BE2C (cell line): ENCODE results near the gene ATP6V0C.

Source experiments
- DNase-seq: peaks from one replicate; pipeline ENCODE4 v3.0.0-alpha.2; 2020
- H3K27me3 ChIP-seq: fragments of 250-450 bp; sonication (Bioruptor Pico); 2 replicates; pipeline ENCODE4 v1.5.1; 2020; ENCODE audit warnings: mild to moderate bottlenecking
- H3K36me3 ChIP-seq: fragments of 250-450 bp; sonication (Bioruptor Pico); 2 replicates; pipeline ENCODE4 v1.5.1; 2020; ENCODE audit warnings: mild to moderate bottlenecking
- H3K4me1 ChIP-seq: fragments of 250-450 bp; sonication (Bioruptor Pico); 2 replicates; pipeline ENCODE4 v1.5.1; 2020
- H3K4me3 ChIP-seq: 2 replicates; pipeline ENCODE4 v1.5.1; 2011; ENCODE audit warnings: low read depth, low read length
- H3K9me3 ChIP-seq: fragments of 250-450 bp; sonication (Bioruptor Pico); 2 replicates; pipeline ENCODE4 v1.5.1; 2020
- TF ChIP-seq, protein P1 (sequence below): IDR thresholded peaks from 2 replicates; pipeline ENCODE4 v1.5.1; 2012; ENCODE audit warnings: mild to moderate bottlenecking, low read depth, low read length

Gene ATP6V0C

DNA sequence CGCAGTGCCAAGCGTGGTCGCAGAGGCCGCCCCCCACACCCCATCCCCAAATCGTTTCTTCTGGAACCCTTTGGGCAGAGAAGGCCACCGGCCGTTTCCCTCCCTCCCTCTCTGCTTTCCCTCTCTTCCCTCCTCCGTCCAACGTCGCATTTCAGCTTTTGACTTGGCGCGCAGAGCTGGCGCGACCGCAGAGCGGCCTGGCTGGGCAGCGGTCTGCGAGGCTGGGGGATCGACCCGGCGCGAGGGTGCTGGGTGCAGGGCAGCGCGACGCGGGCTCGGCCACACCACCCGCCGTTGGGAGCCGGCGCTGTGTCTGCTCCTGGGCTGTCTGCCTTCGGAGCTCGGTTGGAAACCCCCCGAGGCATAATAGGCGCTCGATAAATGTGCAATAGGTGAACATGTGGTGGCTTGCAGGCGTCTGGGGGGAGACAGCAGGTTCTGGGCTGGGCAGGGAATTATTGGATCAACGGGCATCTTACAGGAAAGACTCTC lies 45.5 kb upstream of the ATP6V0C start:
- TF ChIP-seq, protein P1, sequence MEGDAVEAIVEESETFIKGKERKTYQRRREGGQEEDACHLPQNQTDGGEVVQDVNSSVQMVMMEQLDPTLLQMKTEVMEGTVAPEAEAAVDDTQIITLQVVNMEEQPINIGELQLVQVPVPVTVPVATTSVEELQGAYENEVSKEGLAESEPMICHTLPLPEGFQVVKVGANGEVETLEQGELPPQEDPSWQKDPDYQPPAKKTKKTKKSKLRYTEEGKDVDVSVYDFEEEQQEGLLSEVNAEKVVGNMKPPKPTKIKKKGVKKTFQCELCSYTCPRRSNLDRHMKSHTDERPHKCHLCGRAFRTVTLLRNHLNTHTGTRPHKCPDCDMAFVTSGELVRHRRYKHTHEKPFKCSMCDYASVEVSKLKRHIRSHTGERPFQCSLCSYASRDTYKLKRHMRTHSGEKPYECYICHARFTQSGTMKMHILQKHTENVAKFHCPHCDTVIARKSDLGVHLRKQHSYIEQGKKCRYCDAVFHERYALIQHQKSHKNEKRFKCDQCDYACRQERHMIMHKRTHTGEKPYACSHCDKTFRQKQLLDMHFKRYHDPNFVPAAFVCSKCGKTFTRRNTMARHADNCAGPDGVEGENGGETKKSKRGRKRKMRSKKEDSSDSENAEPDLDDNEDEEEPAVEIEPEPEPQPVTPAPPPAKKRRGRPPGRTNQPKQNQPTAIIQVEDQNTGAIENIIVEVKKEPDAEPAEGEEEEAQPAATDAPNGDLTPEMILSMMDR: no peak
- peaks cover 33% of the 10 kb centered on the region for H3K4me1 ChIP-seq
- H3K27me3 ChIP-seq: no peaks in the 10 kb centered on the region

DNA sequence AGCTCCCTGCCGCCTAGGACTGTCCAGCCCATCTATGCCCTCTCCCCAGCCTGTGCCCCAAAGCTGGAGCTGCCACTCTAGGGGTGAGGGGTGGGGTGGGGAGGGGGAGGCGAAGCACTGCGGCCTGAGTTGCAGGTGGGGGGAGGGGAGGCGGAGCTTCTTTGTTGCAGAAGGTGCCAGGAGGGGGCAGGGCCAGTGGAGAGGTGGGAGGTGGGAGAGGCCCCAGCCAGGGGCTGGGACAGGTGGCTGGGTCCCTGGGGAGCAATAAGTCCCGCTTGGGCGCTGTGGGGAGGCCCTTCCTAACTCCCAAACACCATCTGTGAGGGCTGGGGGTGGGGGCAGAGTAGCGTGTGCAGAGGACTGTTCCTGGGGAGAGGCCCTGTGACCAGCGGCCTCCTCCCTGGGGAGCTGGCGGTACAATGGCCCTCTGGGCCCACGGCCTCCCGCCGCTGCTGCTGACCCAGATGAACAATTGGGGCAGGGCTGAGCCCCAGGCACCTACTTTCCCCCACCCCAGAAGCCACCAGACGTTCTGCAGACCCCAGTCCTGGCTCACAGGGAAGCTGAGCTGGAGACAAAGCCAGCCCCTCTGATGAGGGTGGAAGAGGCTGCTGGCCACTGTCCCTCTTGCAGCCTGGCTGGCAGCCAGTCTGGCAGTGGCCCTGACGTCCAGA lies 44.9 kb upstream of the ATP6V0C start:
- Histone ChIP-seq H3K36me3 (no peaks in the 10 kb centered on the region; the same call in 1 of the 2 replicates), H3K27me3 (no peaks in the 10 kb centered on the region), H3K9me3 (no peaks in the 10 kb centered on the region), H3K4me1 (peaks cover 34% of the 10 kb centered on the region), H3K4me3 (peak overlapping the region; percentile 56)
- DNase-seq: peak; percentile 87
- TF ChIP-seq, protein P1: no peak

More for the DNA sequence above, 45.5 kb upstream of the ATP6V0C start:
- no peaks in the 10 kb centered on the region; the same call in 1 of the 2 replicates for H3K36me3 ChIP-seq
- peak overlapping the region; percentile 56 for H3K4me3 ChIP-seq
- DNase-seq: peak; percentile 87
- no peaks in the 10 kb centered on the region for H3K9me3 ChIP-seq

DNA sequence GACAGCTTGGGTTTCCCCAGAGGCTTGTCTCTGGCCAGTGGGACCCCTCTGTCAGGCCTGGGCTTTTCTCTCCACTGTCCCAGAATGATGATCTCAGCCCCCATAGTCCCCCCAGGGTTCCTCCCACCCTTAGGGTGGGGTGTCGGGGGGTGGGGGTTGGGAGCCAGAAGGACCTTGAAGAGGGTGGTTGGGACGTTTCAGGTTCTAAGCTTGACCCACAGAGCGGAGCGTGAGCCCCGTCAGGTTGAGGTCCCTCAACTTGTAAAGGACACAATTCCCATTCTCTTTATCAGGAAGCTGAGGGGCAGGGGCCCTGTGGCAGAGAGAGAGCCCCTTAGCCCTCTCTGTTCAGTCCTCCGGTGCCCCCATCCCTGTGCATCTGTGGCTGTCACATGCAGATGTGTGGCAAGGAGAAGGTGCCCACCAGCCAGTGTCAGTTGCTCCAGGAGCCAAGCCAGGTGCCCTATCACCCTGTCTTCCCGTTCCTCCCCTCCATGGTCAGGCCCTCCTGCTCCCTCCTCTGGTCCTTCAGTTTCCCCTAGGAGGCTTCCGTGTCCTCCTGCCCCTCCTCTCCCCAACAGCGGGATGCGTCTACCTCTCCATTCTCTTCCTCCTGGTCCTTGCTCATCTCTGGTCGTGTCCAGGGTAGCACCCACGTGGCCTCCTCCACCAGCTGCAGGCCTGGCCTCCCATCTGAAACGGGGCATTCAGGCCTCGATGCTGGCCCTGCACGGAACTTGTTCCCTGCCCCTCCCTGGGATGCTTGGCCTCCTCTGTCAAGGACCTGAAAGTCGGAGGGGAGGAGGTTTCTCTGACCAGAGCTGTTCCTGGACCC lies 44.1 kb upstream of the ATP6V0C start:
- Histone ChIP-seq H3K9me3 (no peaks in the 10 kb centered on the region), H3K36me3 (0 out of 2 replicates have a peak, but pooled peaks cover 4% of the 10 kb centered on the region), H3K4me1 (peaks cover 34% of the 10 kb centered on the region), H3K4me3 (peak overlapping the region; percentile 56), H3K27me3 (no peaks in the 10 kb centered on the region)
- no peak for DNase-seq
- TF ChIP-seq, protein P1: no peak

DNA sequence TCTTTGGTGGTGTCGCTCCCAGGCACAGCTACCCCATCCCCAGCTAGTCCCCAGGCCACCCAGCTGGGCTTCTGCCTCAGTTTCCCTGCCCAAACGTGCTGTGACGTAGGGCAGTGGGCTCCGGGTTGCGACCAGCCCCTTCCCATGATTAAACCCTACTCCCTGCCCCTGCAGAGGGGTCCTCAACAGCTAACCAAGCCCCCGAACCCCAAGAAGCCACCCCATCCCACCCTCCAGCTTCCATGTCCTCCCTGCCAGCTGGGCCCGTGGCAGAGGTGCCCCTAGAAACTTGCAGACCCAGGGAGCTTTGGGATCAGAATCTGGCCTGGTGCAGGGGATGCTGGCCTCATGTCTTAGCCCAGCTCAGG lies 43.5 kb upstream of the ATP6V0C start:
- Histone ChIP-seq H3K27me3 (no peaks in the 10 kb centered on the region), H3K9me3 (no peaks in the 10 kb centered on the region), H3K4me1 (peaks cover 34% of the 10 kb centered on the region), H3K4me3 (no peak overlapping the region), H3K36me3 (0 out of 2 replicates have a peak, but pooled peaks cover 5% of the 10 kb centered on the region)
- TF ChIP-seq, protein P1: no peak
- DNase-seq: no peak

DNA sequence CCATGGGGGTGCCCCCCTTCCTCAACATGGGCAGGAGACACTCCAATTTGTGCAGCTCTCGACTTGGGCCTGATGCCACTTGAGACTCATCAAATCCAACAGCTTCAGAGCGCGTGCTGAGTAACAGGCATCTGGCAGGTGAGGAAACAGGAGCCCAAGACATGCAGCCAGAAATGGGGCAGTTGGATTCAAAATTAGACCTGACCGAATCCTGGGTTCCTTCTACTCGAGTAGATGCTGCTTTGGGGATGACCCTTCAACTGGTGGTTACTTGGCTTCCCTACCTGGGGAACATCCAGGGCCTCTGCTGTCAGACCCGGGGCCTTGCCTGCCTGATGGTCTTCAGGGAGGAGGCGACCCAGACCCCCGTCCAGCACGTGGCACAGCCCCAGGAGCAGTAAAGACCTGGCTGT lies 43.1 kb upstream of the ATP6V0C start:
- Histone ChIP-seq H3K9me3 (no peaks in the 10 kb centered on the region), H3K27me3 (no peaks in the 10 kb centered on the region), H3K36me3 (0 out of 2 replicates have a peak, but pooled peaks cover 5% of the 10 kb centered on the region), H3K4me1 (peaks cover 34% of the 10 kb centered on the region), H3K4me3 (peak overlapping the region; percentile 0; the same call in 1 of the 2 replicates)
- TF ChIP-seq, protein P1: no peak
- no peak for DNase-seq
